Panc1 (cell line): ENCODE data around the gene GALNT10. TPM values are rescaled to one million over a fixed set of nuclear protein-coding genes. Genes with fewer than 3 reads are reported as not detected.

Experiments
- ATAC-seq: fragments of 200-7000 bp; cut with Tn5 transposase; 2 replicates; pipeline ENCODE4 v1.9.1; 2020; ENCODE audit warnings: mild to moderate bottlenecking, moderate library complexity
- BruUV-seq: library from RNA; stranded (reverse); fragments of 400-500 nt; replicated peaks from 2 replicates; lab custom pipeline; 2021; lab: Mats Ljungman, UMichigan
- CTCF ChIA-PET: fragments of 300-600 bp; sonication (Branson Sonifier 250); formaldehyde crosslinking; loops from one replicate; lab custom pipeline; 2022; ENCODE audit warnings: antibody characterized with exemption; lab: Charles Lee
- POLR2A ChIA-PET: fragments of 300-600 bp; sonication (Branson Sonifier 250); formaldehyde crosslinking; loops from one replicate; lab custom pipeline; 2022; ENCODE audit warnings: antibody characterized with exemption; lab: Charles Lee
- DNase-seq: peaks from one replicate; pipeline ENCODE4 v3.0.0-alpha.2; 2010; ENCODE audit warnings: low read depth, low spot score
- H3K27ac ChIP-seq: 2 replicates; pipeline ENCODE4 v1.5.1; 2011; ENCODE audit warnings: mild to moderate bottlenecking, low read length, inconsistent platforms
- H3K27me3 ChIP-seq: fragments of 200-500 bp; sonication (Bioruptor generic); 2 replicates; pipeline ENCODE4 v1.6.0; 2014; ENCODE audit warnings: low read length, inconsistent platforms; ENCODE audit not compliant: control insufficient read depth, insufficient read depth
- H3K36me3 ChIP-seq: fragments of 200-500 bp; sonication (Bioruptor generic); 2 replicates; pipeline ENCODE4 v1.5.1; 2014; ENCODE audit warnings: inconsistent platforms, mild to moderate bottlenecking, low read length, moderate library complexity; ENCODE audit not compliant: control insufficient read depth, insufficient read depth
- H3K4me1 ChIP-seq: 2 replicates; pipeline ENCODE4 v1.5.1; 2011; ENCODE audit warnings: inconsistent platforms, mild to moderate bottlenecking, low read length, moderate library complexity; ENCODE audit not compliant: control insufficient read depth, insufficient read depth
- H3K4me3 ChIP-seq, 2 experiments: 2 replicates each; pipeline ENCODE4 v1.5.1; 2011 to 2012; ENCODE audit warnings: low read depth in 2 of 2, low read length in 2 of 2, mild to moderate bottlenecking in 2 of 2, inconsistent platforms in 1 of 2, moderate library complexity in 1 of 2
- H3K9me3 ChIP-seq: fragments of 200-500 bp; sonication (Bioruptor generic); 2 replicates; pipeline ENCODE4 v1.5.1; 2014; ENCODE audit warnings: low read depth, mild to moderate bottlenecking, inconsistent platforms, low read length, moderate library complexity; ENCODE audit not compliant: control insufficient read depth, insufficient read depth
- CTCF ChIP-seq: fragments of 450-650 bp; IDR thresholded peaks from 2 replicates; pipeline ENCODE4 v1.5.1; 2017; ENCODE audit warnings: mild to moderate bottlenecking
- POLR2AphosphoS5 ChIP-seq: IDR thresholded peaks from 2 replicates; pipeline ENCODE4 v1.6.1; 2012; ENCODE audit warnings: mild to moderate bottlenecking, low read depth, low read length, moderate library complexity
- REST ChIP-seq, 2 experiments: IDR thresholded peaks; 2 replicates each; pipeline ENCODE4 v1.6.1; 2011 to 2012; ENCODE audit warnings: low read depth in 2 of 2, control low read depth in 1 of 2, low read length in 1 of 2, mild to moderate bottlenecking in 1 of 2, moderate library complexity in 1 of 2; ENCODE audit not compliant: insufficient read depth in 1 of 2
- SIN3A ChIP-seq: IDR thresholded peaks from 2 replicates; pipeline ENCODE4 v1.6.1; 2012; ENCODE audit warnings: low read depth, mild to moderate bottlenecking, low read length, moderate library complexity, borderline replicate concordance; ENCODE audit not compliant: insufficient read depth
- TCF7L2 ChIP-seq: IDR thresholded peaks from 2 replicates; pipeline ENCODE4 v1.6.1; 2011; ENCODE audit warnings: mild to moderate bottlenecking, low read depth, low read length, inconsistent platforms
- in situ Hi-C: cut with HindIII; loops from 2 replicates; pipeline ENCODE4 v1.10.0; 2016; ENCODE audit warnings: low sequenced_read_pairs, low pct_unique_long_range_greater_than_20kb
- intact Hi-C: fragments of 100-400 bp; cut with micrococcal nuclease; formaldehyde crosslinking; loops from one replicate; pipeline ENCODE4 v1.10.0; 2022; ENCODE audit not compliant: unreplicated experiment
- total RNA-seq: library from RNA; stranded (reverse); gene quantifications from one replicate; pipeline ENCODE4 v1.2.1, GENCODE V29; 2021; ENCODE audit not compliant: unreplicated experiment

The GALNT10 gene
- total RNA-seq, 1 experiment from 2014 or later: 50.5 TPM

GRCh38 chr5:154189256-154189818 is 1.2 kb upstream of the GALNT10 start:
- TF ChIP-seq SIN3A (no peak), TCF7L2 (no peak), POLR2AphosphoS5 (no peak), CTCF (no peak), REST (IDR thresholded peaks at IDR 0.05; ENCODE audit: insufficient read depth in 1 of 2, low read depth in 2 of 2, low read length in 1 of 2) (no peak)
- no peak for DNase-seq
- H3K9me3 ChIP-seq: no peaks in the 10 kb centered on the region
- no TSS peak for BruUV-seq
- intact Hi-C loops (no loop called here), in situ Hi-C loops (no loop called here)
- peak; percentile 14 for ATAC-seq
- H3K4me1 ChIP-seq: peaks cover 10% of the 10 kb centered on the region
- peak overlapping the region; percentile 75 to 83 for H3K4me3 ChIP-seq
- peak overlapping the region; percentile 72 for H3K27ac ChIP-seq
- H3K36me3 ChIP-seq: no peaks in the 10 kb centered on the region
- H3K27me3 ChIP-seq: no peaks in the 10 kb centered on the region
- POLR2A ChIA-PET: no interaction called here
- CTCF ChIA-PET: interaction anchor here (0.8 to 1.5 kb wide), 5 partner anchors 10 to 216 kb away, joined by 3 to 10 read pairs (median 4); no protein-coding TSS in a partner anchor

- intact Hi-C loops: no loop called here
- POLR2A ChIA-PET: no interaction called here
- no TSS peak for BruUV-seq
Measured at GRCh38 chr5:154189819-154190594, 526 bp upstream of the GALNT10 start.

More at GRCh38 chr5:154189819-154190594, 526 bp upstream of the GALNT10 start:
- peaks cover 10% of the 10 kb centered on the region for H3K4me1 ChIP-seq
- H3K9me3 ChIP-seq: no peaks in the 10 kb centered on the region
- peak overlapping the region; percentile 72 for H3K27ac ChIP-seq
- CTCF ChIA-PET: interaction anchor here (0.6 to 1.5 kb wide), 6 partner anchors 10 to 396 kb away, joined by 3 to 10 read pairs (median 4); no protein-coding TSS in a partner anchor
- peak overlapping the region; percentile 75 to 83 for H3K4me3 ChIP-seq
- ATAC-seq: peak; percentile 92
- in situ Hi-C loops: no loop called here
- TF ChIP-seq TCF7L2 (0 out of 2 replicates have a peak, but pooled peaks have one; percentile 34), SIN3A (no peak), POLR2AphosphoS5 (no peak; the same call in 1 of the 2 replicates), REST (IDR thresholded peaks at IDR 0.05; ENCODE audit: insufficient read depth in 1 of 2, low read depth in 2 of 2, low read length in 1 of 2) (no peak), CTCF (peak; percentile 78)
- no peak for DNase-seq
- H3K27me3 ChIP-seq: no peaks in the 10 kb centered on the region
- no peaks in the 10 kb centered on the region for H3K36me3 ChIP-seq
